ENCODE results near the gene BAZ2A.

GRCh38 chr12:56601503-56601902 lies 28.6 kb downstream of the BAZ2A start:
- TF ChIP-seq EP300 (IDR thresholded peaks at IDR 0.05; ENCODE audit: borderline replicate concordance in 1 of 2, low read depth in 1 of 2, low read length in 1 of 2) (no peak), CTCF (IDR thresholded peaks at IDR 0.05) (peak; percentile 32)
